Stimulated activated CD8-positive, alpha-beta memory T cell treated with anti-CD3 and anti-CD28 coated beads, Interleukin-15, amount 100 ng/mL, for 48 hours (primary cell): Measurements from ENCODE around the gene WFDC1.

Experiments
- DNase-seq, 2 donors: peaks; one replicate each; pipeline ENCODE4 v3.0.0-alpha.2; 2020; ENCODE audit warnings: low read depth in 2 of 2

The WFDC1 gene, protein sequence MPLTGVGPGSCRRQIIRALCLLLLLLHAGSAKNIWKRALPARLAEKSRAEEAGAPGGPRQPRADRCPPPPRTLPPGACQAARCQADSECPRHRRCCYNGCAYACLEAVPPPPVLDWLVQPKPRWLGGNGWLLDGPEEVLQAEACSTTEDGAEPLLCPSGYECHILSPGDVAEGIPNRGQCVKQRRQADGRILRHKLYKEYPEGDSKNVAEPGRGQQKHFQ

DNA sequence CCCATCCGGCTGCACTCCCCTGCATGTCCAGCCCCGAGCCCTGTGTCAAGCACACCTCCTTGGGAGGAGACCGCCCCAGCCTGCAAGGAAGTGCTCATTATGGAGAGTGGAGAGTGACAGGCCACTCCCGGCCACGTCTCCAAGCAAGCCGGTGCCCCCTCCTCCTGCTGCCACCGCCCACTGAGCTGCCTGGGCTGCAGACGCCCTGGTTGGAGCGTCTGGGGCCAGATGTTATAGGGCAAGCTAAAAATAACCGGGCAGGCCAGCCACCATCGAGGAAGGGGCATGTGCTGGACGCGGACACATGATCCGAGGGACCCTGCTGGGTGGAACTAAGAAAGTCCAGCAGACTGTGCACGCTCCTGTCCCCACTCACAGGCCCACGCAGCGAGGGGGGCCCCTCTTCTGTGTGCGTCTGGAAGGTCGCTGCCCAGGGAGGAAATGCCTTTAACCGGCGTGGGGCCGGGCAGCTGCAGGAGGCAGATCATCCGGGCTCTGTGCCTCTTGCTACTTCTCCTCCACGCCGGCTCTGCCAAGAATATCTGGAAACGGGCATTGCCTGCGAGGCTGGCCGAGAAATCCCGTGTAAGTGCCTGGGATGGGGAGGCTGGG lies at the start of gene WFDC1:
Gene WFDC1, plus strand, starts transcription at position 348 of the 612 bp plus-strand sequence. Its CDS starts 94 bp downstream, at position 442.
- DNase-seq = no peak

DNA sequence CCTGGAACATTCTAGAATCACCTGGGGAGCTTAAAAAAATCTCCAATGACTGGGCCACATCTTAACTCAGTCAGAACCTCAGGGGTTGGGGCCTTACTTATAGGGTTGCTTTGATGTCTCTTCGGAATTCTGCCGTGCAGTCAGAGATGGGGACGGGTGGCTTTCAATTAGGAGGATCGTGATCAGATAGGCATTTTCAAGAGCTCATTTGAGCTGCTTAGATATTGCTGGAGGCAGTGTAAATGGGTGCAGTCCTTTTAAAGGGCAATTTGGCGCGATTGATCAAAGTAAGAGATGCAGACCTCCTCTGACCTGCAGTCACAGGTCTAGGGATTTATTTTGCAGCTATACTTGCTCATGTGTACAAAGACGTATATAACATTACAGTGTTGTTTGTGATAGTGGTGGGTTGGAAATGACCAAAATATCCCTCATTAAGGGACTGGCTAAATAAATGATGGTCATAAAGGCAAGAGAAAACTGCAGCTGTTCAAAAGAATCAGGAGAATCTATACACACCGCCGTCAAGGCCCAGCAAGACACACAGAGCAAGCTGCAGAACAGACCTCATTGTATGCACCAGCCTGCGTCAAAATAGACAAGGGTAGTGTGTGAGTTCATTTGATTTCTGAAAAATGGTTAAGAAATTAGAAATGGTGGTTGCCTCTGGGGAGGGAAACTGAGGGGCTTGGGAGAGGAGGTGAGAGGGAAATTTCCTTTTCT lies 48.6 kb upstream of the WFDC1 start:
- no peak for DNase-seq

DNA sequence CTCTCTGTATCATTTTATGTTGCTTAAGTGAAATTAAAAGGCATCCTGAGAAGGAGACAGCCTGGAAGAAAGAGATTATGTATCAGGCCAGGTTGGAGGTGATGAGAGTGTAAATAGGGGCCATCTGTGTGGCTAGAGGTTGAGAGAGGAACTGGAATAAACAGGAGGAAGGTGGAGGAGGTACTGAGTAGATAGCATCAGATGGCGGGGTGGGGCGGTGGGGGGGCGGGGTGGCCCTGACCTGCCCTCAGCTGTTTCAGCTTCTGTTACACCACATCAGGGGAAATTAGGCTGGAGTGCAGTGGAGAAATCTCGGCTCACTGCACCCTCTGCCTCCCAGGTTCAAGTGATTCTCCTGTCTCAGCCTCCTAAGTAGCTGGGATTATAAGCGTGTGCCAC lies 48.0 kb upstream of the WFDC1 start:
- DNase-seq = no peak

DNA sequence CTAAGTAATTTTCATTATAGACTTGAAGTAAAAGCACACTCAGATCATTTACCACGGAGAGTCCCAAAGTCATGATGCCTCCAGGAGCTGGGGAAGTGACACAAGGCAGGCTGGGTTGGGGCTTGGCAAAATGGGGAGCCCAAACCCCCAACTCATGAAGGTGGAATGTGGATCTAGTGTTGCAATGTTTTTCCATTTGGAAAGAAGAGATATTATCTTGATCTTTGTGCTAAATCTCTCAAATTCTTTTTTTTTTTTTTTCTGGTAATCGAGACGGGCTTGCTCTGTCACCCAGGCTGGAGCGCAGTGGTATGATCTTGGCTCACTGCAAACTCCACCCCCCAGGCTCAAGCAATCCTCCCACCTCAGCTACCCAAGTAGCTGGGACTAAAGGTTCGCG lies 47.3 kb upstream of the WFDC1 start:
- no peak for DNase-seq

DNA sequence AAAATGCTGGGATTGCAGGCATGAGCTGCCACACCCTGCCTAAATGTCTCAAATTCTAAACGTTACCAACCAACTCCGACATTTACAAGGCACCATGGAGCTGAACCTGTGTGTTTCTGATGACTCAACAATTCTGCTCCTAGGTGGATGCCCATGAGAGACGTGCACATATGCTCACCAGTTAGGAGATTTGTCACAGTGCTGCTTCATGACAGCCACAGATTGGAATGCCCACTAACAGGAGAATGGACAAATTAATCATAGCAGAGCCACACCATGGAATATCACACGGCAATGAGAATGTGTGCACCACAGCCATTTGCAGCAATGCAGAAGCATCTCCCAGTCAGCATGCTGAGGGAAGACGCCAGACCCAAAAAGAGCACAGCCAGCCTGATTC lies 46.8 kb upstream of the WFDC1 start:
- DNase-seq = no peak

DNA sequence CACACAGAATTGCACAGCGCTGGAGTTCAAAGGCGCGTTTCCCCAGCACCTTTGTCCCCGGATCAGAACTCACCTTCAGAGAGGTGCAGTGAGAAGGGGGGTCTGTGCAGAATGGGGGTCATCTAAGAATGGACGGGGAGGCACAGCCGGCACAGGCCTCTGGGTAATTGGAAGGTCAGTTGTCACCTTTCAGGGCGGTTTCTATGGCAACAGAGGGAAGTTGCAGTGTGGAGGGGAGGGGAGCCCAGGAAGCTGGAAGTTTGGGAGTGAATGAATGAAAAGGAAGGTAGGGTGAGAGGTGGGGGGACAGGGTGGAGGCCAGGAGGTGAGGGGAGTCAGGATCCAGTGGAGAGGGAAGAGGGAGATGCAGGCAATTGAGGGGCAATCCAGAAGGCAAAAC lies 42.5 kb upstream of the WFDC1 start:
- DNase-seq = no peak

DNA sequence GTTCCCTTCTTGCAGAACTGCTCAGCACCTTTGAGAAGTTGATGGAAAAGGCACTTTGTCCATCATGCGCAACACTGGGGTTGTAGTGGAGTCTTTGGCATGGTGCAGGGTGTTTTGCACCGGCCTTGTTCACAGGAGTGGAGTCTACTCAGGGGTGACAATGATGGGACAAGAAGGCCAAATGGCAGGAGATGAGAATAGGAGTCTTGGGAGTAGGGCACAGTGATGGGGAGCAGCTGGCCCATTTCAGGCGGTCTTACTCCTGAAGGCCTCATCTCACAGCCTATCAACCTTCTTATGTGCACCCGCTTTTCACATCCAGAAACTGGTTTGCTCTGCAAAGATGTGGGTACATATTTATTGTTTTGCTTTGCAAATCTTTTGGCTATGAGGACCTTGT lies 41.5 kb upstream of the WFDC1 start:
- DNase-seq = no peak

DNA sequence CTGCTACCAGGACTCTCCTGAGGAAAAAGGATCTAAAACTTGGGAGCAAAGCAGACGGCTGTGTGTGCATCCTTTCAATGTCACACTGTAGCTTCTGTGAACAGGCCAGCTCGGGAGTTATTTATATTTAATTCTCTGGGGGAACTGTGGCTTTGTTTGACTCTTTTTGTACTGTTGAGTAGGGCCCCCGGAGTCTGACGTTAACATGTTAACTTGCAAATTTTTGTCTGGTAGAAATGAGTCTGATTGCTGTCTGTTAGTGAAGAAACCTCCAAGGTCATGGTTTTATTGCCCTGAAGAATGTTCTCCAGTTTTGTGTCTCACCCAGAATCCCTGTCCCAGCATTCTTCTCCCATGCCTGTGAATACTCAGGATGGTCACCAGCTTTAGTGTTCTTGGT lies 40.6 kb upstream of the WFDC1 start:
- DNase-seq = no peak

DNA sequence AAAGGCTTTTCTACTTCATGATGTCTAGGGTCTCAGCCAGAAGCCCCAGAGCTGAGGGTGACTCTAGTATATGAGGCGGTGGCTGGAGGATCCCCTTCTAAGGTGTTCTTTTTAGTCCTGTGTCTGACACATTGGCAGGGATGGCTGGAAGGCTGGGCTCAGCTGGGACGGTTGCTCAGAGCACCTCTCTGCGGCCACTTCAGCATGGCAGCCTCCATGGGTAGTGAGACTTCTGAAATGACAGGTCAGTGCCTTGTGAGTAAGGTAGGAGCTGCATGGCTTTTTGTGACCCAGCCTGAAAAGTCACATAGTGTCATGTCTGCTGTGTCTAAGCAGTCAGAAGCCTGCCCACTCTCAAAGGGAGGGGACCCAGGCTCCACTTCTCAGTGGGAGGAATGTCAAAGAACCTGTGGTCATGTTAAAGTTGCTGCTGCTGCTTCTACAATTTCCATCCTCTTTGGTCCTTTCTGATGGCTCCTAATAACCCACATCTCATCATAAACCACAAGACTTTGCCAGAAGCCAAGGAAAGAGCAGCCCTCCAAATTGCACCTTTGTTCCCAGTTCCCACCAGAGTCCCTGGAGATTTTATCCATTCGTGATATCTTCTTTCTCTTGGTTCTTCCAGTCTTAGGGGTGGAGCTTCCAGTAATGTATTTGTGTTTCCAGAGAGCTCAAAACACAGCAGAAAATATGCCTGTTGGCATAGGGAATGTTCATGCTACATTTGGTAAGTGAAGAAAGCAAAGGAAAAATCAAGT lies 39.4 kb upstream of the WFDC1 start:
- no peak for DNase-seq

DNA sequence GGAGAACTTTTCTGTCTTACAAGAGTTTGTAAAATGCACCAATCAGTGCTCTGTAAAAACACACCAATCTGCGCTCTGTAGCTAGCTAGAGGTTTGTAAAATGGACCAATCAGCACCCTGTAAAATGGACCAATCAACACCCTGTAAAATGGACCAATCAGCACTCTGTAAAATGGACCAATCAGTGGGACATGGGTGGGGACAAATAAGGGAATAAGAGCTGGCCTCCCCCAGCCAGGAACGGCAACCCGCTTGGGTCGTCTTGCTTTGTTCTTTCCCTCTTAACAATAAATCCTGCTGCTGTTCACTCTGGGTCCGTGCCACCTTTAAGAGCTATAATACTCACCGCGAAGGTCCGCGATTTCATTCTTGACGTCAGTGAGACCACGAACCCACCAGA lies 36.4 kb upstream of the WFDC1 start:
- DNase-seq = no peak

DNA sequence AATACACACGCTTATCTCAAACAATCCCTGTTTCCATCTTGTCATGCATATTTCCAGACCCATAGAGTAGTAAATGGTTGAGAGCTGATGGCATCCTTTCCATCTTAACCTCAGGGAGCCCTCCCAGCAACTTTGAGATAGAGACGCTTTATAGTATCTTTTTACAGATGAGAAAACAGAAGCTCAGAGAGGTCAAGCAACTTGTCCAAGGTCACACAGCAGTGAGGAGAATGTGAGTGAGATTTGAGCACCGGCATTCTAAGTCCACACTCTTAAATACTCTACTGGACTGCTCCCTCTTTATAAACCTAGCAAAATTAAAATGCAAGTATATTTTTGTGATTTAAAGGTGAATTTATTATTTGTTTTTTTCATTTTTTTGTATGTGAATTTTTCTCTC lies 35.0 kb upstream of the WFDC1 start:
- no peak for DNase-seq

DNA sequence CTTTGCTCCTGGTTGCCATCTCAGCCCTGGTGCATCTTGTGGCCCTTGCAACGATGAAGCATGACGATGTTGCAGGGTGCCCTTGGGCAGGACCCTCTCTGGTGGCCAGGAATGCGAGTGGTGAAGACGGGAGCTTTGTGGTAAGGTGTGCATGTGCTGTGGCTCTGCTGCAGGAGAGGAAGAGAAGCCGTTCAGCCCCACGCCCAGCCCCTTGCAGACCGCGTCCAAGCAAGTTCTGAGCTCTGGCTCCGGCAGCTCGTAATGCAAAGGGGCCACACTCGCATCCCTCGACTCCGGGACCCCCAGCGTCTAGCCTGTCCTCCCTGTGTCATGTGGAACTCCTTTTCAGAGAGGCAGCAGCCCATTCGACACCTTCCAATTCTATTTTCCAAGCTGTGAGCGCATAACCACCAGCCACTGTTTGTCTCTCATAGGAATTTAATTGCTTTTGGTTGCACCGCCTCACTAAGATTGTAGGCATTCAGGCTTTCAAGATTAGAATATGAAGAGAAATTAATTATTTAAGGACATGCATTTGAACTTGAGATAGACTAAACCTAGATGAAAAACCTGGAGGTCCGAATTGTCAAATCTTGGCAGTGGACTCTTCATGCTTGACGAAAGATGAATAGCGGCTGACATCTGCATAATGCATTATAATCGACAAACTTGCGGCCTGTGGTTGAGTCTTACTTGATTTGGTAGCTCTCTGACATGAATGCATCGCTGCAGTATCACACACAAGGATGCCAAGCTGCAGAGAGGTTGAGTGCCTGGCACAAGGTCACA lies 33.7 kb upstream of the WFDC1 start:
- no peak for DNase-seq

DNA sequence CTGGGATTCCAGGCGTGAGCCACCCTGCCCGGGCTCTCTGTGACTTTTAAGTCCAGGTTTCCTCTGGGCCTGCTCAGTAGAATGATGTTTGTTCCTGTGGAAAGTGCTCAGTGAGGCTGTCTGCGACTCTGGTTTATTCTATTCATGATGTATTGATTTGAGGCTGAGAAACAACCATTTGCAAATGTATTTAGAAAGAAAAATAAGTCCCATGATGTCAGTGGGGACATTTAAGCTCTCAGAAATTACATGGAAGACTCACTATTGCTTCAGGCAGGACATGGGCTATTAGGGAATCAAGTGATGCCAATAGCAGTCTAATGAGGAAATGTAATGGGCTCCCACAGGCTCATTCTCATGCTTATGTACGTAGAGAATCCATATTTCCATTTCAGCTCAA lies 32.6 kb upstream of the WFDC1 start:
- no peak for DNase-seq

DNA sequence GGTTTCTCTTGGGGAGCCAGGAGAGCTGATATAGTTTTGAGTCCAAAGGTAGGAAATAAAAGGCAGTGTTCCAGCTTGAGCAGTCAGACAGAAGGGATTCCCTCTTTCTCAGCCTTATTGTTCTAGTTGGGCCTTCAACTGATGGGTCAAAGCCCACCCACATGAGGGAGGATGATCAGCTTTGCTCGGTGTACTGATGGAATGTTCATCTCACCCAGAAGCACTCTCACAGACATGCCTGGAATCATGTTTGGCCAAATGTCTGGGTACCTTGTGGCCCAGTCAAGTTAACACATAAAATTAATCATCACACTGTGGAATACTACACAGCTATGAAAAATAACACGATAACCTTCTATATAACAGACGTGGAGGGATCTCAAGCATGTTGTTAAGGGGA lies 31.7 kb upstream of the WFDC1 start:
- no peak for DNase-seq

DNA sequence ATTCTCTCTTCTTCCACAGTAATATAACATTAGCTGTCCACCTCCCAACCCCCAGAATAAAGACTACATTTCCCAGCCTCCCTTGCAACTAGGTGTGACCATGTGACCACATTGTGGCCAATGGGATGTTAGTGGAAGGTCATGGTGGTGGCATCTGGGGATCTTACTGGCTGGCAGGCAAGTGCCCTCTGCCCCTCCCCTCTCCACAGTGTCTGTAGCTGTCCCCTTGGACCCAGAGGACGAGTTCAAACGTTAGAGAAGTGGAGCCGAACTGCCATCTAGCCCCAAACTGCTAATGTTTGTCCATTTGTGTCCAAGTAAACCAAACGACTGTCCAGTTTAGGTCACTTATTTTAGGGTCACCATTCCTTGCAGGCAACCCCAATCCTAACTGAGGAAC lies 28.2 kb upstream of the WFDC1 start:
- DNase-seq = peak in 1 of 2 donors; percentile 3

DNA sequence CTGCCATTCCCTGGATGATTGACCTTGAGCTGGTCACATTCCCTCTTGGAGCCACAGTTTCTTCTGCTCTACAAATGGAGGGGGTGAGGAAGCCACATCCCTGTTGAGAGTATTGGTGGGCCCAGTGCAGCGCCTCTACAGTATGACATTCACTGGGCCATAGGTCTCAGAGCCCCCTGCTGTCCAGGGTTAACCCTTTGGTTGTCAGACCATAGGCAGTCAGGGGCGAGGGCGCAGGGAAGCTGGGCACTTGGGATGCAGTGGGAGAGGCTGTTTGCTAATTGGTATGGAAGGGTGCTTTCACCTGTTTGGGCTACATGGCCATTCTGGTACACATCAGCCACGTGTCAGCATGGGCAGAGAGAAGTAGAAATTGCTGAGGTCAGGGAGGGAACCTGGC lies 27.3 kb upstream of the WFDC1 start:
- no peak for DNase-seq

DNA sequence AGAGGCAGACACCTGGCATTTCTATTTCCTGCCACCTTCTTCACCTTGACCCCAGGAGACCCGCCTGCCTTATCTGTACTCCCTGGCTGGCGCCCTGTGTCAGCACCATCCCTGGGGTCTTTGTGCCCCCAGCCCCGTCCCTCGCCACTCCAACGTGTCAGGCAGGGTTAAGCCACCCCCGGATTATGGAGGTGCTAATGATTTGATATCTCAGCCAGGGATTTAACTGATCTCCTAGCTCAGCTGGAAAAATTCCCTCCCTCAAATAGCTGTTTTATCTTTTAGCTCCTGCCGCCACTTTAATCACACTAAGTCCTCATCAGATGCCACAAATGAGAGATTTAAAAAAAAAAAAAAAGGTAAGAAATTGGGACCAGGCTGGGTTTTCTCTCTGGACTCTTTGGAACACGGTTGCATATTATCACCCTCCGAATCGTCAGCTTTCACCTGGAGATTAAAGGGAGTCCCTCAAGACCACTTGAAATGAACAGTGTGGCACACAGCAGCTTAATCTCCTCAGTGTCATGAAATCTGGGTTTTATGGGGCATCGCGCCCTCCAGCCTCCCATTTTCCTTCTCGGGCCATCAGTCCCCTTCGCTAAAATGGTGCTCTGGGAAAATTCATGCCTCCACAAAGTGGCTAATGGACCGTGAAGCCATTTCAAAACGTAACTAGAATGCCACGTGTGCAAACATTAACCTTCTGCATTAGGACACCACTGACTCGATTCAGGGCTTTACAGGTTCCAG lies 26.2 kb upstream of the WFDC1 start:
- no peak for DNase-seq

DNA sequence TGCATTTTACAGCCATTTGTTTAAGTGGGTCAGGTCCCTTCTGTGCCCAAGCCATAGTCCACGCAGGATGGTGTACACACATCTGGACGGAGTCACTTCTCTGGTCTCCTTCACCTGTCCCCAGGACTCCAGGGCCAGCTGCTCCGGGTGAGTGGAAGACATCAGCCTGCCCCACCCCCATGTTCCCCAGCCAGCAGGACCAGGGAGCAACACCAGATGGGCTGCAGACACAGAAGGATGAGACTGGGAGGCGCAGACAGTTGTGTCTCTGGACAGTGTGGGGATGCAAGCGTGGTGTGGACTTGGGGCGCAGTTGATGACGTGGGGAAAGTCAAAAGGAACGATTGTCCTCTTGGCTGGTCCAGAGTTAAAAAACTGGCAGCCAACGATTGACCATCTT lies 24.6 kb upstream of the WFDC1 start:
- DNase-seq = no peak

DNA sequence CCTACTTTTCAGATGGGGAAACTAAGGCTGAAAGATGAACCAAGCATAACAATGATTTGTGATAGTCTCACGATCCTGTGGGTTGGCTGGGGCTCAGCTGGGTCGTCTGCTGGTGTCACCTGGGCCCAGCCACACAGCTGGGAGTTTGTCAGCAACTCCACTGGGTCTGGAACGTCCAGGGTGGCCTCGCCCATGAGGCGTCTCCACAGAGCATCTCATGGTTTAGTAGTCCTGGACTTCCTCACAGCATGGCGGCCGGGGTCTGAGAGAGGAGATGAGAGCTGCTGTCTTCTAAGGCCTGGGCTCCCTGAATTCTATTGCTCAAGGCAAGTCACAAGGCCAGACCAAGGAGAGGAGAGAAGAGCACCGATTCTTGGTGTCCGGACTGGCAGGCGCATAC lies 24.1 kb upstream of the WFDC1 start:
- no peak for DNase-seq

DNA sequence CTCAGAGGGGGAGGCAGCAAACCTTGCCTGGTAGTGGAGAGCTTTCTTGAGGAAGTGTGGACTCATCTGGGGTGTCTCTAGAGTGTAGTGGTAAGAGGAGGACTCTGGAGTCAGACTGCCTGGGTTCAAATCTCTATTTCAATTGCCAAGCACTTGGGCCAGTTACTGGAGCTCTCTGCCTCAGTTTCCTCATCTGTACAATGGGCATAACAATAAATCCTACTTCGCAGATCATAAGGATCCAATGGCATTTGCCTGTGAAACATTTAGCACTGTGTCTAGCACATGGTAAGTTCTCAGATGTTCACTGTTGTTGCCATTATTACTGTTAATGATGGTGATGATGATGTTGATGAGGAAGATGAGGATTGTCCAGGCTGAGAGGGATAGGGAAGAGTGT lies 23.6 kb upstream of the WFDC1 start:
- DNase-seq = no peak

DNA sequence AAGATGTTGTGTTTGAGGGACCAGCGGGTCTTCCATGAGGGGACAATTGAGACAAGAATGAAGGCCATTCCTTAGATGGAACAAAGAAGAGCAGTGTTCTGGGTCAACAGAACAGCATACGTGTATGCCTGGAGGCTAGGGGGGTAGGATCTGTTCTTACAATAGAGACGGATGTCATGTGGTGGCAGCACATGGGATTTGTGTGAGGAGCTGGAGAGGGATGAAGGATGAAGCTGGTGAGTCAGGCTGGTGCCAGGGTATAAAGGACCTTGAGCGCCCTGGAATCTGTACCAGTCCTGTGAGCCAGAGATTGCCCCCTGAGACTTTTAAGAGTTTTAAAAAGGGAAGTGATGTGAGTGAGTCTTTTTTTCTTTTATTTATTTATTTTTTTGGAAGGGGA lies 22.8 kb upstream of the WFDC1 start:
- no peak for DNase-seq
